ENCODE results near the gene SLC6A8.

- TF ChIP-seq CTCF (IDR thresholded peaks at IDR 0.05) (no peak), POLR2A (IDR thresholded peaks at IDR 0.05) (no peak)
These were observed 40.0 kb upstream of the SLC6A8 start for GRCh38 chrX:153647461-153648357.
